ENCODE results near the gene INHBA. TPM values are rescaled to one million over a fixed set of nuclear protein-coding genes. Genes with fewer than 3 reads are reported as not detected.

The INHBA gene
- total RNA-seq, 1 experiment from 2014 or later: 1.7 TPM

DNA sequence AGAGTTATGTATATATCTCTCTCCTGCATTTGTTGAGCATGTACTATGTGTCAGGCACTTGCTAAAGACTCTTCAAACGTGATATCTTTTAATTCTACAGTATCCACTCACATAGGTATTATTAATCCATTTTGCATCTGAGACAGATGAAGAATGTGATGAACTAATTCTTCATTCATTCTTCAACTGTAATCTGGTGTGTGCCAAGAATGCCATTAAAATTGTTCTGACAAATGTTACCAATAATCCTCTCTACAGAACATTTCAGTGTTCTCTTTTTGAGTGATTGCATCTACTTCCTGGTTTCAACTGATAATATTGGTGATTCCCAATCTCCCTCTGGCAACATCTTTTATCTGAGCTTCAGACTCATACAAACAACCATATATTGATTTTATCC, 18.0 kb upstream of the INHBA start:
- Histone ChIP-seq H3K23me2 (ENCODE audit: insufficient read length, low read depth, low read length, poor library complexity, severe bottlenecking) (no peaks in the 10 kb centered on the region), H3K14ac (ENCODE audit: insufficient read depth, low read length) (no peak overlapping the region), H4K91ac (ENCODE audit: insufficient read length, low read depth, low read length) (no peak overlapping the region), H2BK5ac (ENCODE audit: insufficient read length, low read length) (no peak overlapping the region), H3K18ac (ENCODE audit: insufficient read length, low read depth, low read length) (no peak overlapping the region), H4K20me1 (ENCODE audit: control insufficient read depth, insufficient read depth, insufficient read length) (no peaks in the 10 kb centered on the region), H3K4me2 (ENCODE audit: insufficient read depth, insufficient read length, low read length) (no peak overlapping the region), H2AFZ (ENCODE audit: low read length) (no peak overlapping the region), H3K4ac (ENCODE audit: low read depth, low read length) (no peak overlapping the region), H2BK12ac (ENCODE audit: insufficient read length, low read depth, low read length) (no peak overlapping the region), H3K4me1 (ENCODE audit: insufficient read depth, low read length) (no peaks in the 10 kb centered on the region), H4K8ac (replicated peaks; ENCODE audit: insufficient read length, low read depth, low read length) (no peak overlapping the region), H3K9ac (ENCODE audit: extremely low read depth, insufficient read length, low read length) (no peak overlapping the region), H3K9me3 (ENCODE audit: control insufficient read depth, low read depth, low read length) (no peaks in the 10 kb centered on the region), H3K27me3 (ENCODE audit: insufficient read depth, low read length) (no peaks in the 10 kb centered on the region), H3K27ac (ENCODE audit: insufficient read length, low read depth, low read length) (no peak overlapping the region), H4K5ac (ENCODE audit: insufficient read length, low read depth, low read length) (no peak overlapping the region), H3T11ph (ENCODE audit: low read length) (no peak overlapping the region), H2BK120ac (ENCODE audit: low read depth, low read length, poor library complexity, severe bottlenecking) (no peak overlapping the region), H2AK5ac (ENCODE audit: insufficient read length, low read length) (no peak overlapping the region), H2BK15ac (ENCODE audit: low read depth, low read length) (no peak overlapping the region), H3K56ac (ENCODE audit: insufficient read length, low read depth, low read length) (no peak overlapping the region), H2BK20ac (ENCODE audit: low read depth, low read length, poor library complexity, severe bottlenecking) (no peak overlapping the region), H3K79me1 (ENCODE audit: insufficient read depth, low read depth, low read length, poor library complexity, severe bottlenecking) (no peaks in the 10 kb centered on the region), H3K23ac (ENCODE audit: insufficient read length, low read depth, low read length) (no peak overlapping the region), H3K79me2 (ENCODE audit: insufficient read depth, low read length) (no peaks in the 10 kb centered on the region)
- H3K36me3 Mint-ChIP-seq (ENCODE audit: insufficient read depth in 1 of 3, low read depth in 3 of 3): no peaks in the 10 kb centered on the region
- H3K27me3 Mint-ChIP-seq (ENCODE audit: low read depth): no peaks in the 10 kb centered on the region; the same call in 1 of the 2 replicates
- WGBS (ENCODE audit: extremely low coverage, insufficient read length, low lambda C conversion rate): no CpG with 5 or more reads among the region's 1 CpG
- TF ChIP-seq, protein P1, sequence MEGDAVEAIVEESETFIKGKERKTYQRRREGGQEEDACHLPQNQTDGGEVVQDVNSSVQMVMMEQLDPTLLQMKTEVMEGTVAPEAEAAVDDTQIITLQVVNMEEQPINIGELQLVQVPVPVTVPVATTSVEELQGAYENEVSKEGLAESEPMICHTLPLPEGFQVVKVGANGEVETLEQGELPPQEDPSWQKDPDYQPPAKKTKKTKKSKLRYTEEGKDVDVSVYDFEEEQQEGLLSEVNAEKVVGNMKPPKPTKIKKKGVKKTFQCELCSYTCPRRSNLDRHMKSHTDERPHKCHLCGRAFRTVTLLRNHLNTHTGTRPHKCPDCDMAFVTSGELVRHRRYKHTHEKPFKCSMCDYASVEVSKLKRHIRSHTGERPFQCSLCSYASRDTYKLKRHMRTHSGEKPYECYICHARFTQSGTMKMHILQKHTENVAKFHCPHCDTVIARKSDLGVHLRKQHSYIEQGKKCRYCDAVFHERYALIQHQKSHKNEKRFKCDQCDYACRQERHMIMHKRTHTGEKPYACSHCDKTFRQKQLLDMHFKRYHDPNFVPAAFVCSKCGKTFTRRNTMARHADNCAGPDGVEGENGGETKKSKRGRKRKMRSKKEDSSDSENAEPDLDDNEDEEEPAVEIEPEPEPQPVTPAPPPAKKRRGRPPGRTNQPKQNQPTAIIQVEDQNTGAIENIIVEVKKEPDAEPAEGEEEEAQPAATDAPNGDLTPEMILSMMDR (conservative IDR thresholded peaks at IDR 0.05): no peak
- H3K4me1 Mint-ChIP-seq: peaks cover 2 to 9% of the 10 kb centered on the region in 2 experiments; a peak in 3 of 4 replicates
- no peak overlapping the region for H3K27ac Mint-ChIP-seq
- no peaks in the 10 kb centered on the region for H3K9me3 Mint-ChIP-seq
- H3K4me3 Mint-ChIP-seq: no peak overlapping the region
- DNase-seq: no peak
